Measurements from ENCODE around the gene SRP72. TPM values are rescaled to one million over a fixed set of nuclear protein-coding genes. Genes with fewer than 3 reads are reported as not detected.
"Not testable (repeated sequence)": the region's sequence is repeated elsewhere in the genome, so short reads cannot be mapped to it uniquely, and the experiment has no call there.

SRP72 gene
- polyA plus RNA-seq, 1 of the 3 experiments (the other 2 are of a cell fraction), result 47.6 TPM

- peaks cover 0 to 18% of the 10 kb centered on the region in 2 experiments; a peak in 2 of 4 replicates for H3K4me1 ChIP-seq (ENCODE audit: control insufficient read depth in 1 of 2, insufficient read depth in 2 of 2, low read depth in 1 of 2, low read length in 1 of 2)
- peaks cover 17% of the 10 kb centered on the region for H4K20me1 ChIP-seq (ENCODE audit: insufficient read depth)
- H2AFZ ChIP-seq (ENCODE audit: low read depth), result peak overlapping the region; percentile 30; the same call in 1 of the 2 replicates
- H3K4me2 ChIP-seq, result peak overlapping the region; percentile 95
- H3K9ac ChIP-seq, result peak overlapping the region; percentile 94; the same call in 1 of the 2 replicates
- H3K9me2 ChIP-seq, result no peaks in the 10 kb centered on the region
- DNase-seq, result no peak
- CTCF ChIA-PET, result interaction anchor here (0.7 to 1.2 kb wide), 3 partner anchors 10 to 79 kb away, joined by 3 to 4 read pairs (median 3); no protein-coding TSS in a partner anchor
- H3K79me2 ChIP-seq (ENCODE audit: insufficient read depth), result peaks cover 88% of the 10 kb centered on the region
- H3K27ac ChIP-seq (ENCODE audit: low read depth in 2 of 2, low read length in 1 of 2), result peak overlapping the region; percentile 4 to 96; a peak in 3 of 4 replicates
- TF ChIP-seq RFX5 (IDR thresholded peaks at IDR 0.05; ENCODE audit: low read length) (no peak), FOXJ3 (CRISPR knock-in tag; IDR thresholded peaks at IDR 0.05) (no peak), POLR2AphosphoS5 (IDR thresholded peaks at IDR 0.05; ENCODE audit: low read depth, low read length) (peak; percentile 42; the same call in 1 of the 2 replicates), EP300 (IDR thresholded peaks at IDR 0.05; ENCODE audit: borderline replicate concordance in 1 of 2, low read depth in 1 of 2, low read length in 1 of 2) (no peak), FOXM1 (IDR thresholded peaks at IDR 0.05; ENCODE audit: low read depth) (no peak)
- peaks cover 8% of the 10 kb centered on the region for H3F3A ChIP-seq (replicated peaks; ENCODE audit: insufficient read depth)
- peaks cover 25 to 36% of the 10 kb centered on the region in 2 experiments for H3K36me3 ChIP-seq (replicated peaks in 1 of 2; ENCODE audit: control insufficient read depth in 1 of 2, insufficient read depth in 2 of 2, low read length in 1 of 2)
- peak overlapping the region; percentile 75 to 80 for H3K4me3 ChIP-seq (ENCODE audit: low read depth in 2 of 2, low read length in 1 of 2)
- H3K9me3 ChIP-seq, result no peaks in the 10 kb centered on the region
- no peaks in the 10 kb centered on the region for H3K27me3 ChIP-seq (ENCODE audit: insufficient read depth)
- 10% methylated on average over 10 of the region's 10 CpGs for WGBS (ENCODE audit: low lambda C conversion rate)
- POLR2A ChIA-PET, result interaction anchor here (1.9 kb wide), 1 partner anchor 9 kb away, joined by 8 read pairs; no protein-coding TSS in a partner anchor
These were observed 1.7 kb upstream of the SRP72 start for GRCh38 chr4:56465599-56466295.

GRCh38 chr4:56466296-56466761 lies 1.1 kb upstream of the SRP72 start:
- H3K9me3 ChIP-seq; H3K27me3 ChIP-seq (ENCODE audit: insufficient read depth); H3F3A ChIP-seq (replicated peaks; ENCODE audit: insufficient read depth); H3K9me2 ChIP-seq: not testable (repeated sequence)
- CTCF ChIA-PET, result interaction anchor here (0.9 to 1.2 kb wide), 2 partner anchors 9 to 15 kb away, joined by 3 to 5 read pairs; no protein-coding TSS in a partner anchor
- peak overlapping the region; percentile 91 to 96 for H3K27ac ChIP-seq (ENCODE audit: low read depth in 2 of 2, low read length in 1 of 2)
- H3K9ac ChIP-seq, result peak overlapping the region; percentile 94
- H2AFZ ChIP-seq (ENCODE audit: low read depth), result peak overlapping the region; percentile 30
- peaks cover 17% of the 10 kb centered on the region for H4K20me1 ChIP-seq (ENCODE audit: insufficient read depth)
- peak overlapping the region; percentile 95 for H3K4me2 ChIP-seq
- POLR2A ChIA-PET, result interaction anchor here (1.9 kb wide), 1 partner anchor 10 kb away, joined by 8 read pairs; no protein-coding TSS in a partner anchor
- peaks cover 22 to 35% of the 10 kb centered on the region in 2 experiments for H3K36me3 ChIP-seq (replicated peaks in 1 of 2; ENCODE audit: control insufficient read depth in 1 of 2, insufficient read depth in 2 of 2, low read length in 1 of 2)
- peaks cover 0 to 18% of the 10 kb centered on the region in 2 experiments; a peak in 2 of 4 replicates for H3K4me1 ChIP-seq (ENCODE audit: control insufficient read depth in 1 of 2, insufficient read depth in 2 of 2, low read depth in 1 of 2, low read length in 1 of 2)
- WGBS (ENCODE audit: low lambda C conversion rate), result under 1% methylated on average over 8 of the region's 8 CpGs
- H3K79me2 ChIP-seq (ENCODE audit: insufficient read depth), result peaks cover 92% of the 10 kb centered on the region
- H3K4me3 ChIP-seq (ENCODE audit: low read depth in 2 of 2, low read length in 1 of 2), result peak overlapping the region; percentile 75 to 80
- peak; percentile 30 for DNase-seq
- TF ChIP-seq JUND (IDR thresholded peaks at IDR 0.05), result peak; percentile 51
- TF ChIP-seq TAF1 (IDR thresholded peaks at IDR 0.05; ENCODE audit: borderline replicate concordance, low read depth, low read length), result peak; percentile 32; the same call in 1 of the 2 replicates
- TF ChIP-seq SIN3A (IDR thresholded peaks at IDR 0.05; ENCODE audit: borderline replicate concordance, low read depth, low read length), result 0 out of 2 replicates have a peak, but pooled peaks have one; percentile 10
- peak; percentile 55; the same call in 1 of the 2 replicates for TF ChIP-seq FOSL2 (IDR thresholded peaks at IDR 0.05; ENCODE audit: borderline replicate concordance, low read depth)
- TF ChIP-seq YY1 (IDR thresholded peaks at IDR 0.05; ENCODE audit: low read depth), result 0 out of 2 replicates have a peak, but pooled peaks have one; percentile 37
- TF ChIP-seq RXRA (IDR thresholded peaks at IDR 0.05; ENCODE audit: borderline replicate concordance, low read depth), result 0 out of 2 replicates have a peak, but pooled peaks have one; percentile 34
- peak; percentile 73 for TF ChIP-seq GABPA (IDR thresholded peaks at IDR 0.05; ENCODE audit: low read depth)
